ENCODE measurements around the gene CFAP54.

DNA sequence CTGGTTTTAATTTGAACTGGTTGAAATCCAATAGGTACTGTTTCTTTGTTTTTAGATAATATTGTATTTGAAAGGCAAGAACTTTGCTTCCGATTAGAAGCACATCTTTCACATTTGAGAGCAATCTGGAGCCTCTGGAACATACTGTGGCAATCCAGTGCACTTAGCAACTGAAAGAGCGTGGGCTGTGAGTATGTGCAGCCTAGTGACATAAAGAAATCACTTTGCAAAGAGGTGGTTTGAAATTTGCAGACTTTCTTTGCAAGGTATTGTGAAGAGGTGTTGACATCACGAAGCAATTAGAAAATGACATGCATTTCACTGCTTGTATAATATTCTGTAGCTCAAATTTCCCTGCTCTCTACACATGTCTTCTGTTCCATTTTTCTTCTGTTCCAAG, 23.5 kb upstream of the CFAP54 start:
- TF ChIP-seq TAF1 (IDR thresholded peaks at IDR 0.05; ENCODE audit: low read depth) = no peak
- TF ChIP-seq, protein P1, sequence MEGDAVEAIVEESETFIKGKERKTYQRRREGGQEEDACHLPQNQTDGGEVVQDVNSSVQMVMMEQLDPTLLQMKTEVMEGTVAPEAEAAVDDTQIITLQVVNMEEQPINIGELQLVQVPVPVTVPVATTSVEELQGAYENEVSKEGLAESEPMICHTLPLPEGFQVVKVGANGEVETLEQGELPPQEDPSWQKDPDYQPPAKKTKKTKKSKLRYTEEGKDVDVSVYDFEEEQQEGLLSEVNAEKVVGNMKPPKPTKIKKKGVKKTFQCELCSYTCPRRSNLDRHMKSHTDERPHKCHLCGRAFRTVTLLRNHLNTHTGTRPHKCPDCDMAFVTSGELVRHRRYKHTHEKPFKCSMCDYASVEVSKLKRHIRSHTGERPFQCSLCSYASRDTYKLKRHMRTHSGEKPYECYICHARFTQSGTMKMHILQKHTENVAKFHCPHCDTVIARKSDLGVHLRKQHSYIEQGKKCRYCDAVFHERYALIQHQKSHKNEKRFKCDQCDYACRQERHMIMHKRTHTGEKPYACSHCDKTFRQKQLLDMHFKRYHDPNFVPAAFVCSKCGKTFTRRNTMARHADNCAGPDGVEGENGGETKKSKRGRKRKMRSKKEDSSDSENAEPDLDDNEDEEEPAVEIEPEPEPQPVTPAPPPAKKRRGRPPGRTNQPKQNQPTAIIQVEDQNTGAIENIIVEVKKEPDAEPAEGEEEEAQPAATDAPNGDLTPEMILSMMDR (IDR thresholded peaks at IDR 0.05; ENCODE audit: poor library complexity, severe bottlenecking) = no peak

Measured in neural cell (in vitro differentiated cells).